ENCODE data around the gene ENC1. TPM values are rescaled to one million over a fixed set of nuclear protein-coding genes. Genes with fewer than 3 reads are reported as not detected.

ENC1 gene
- polyA plus RNA-seq, 1 donor (not counting 4 experiments of a cell fraction or from before 2014, with no cell fraction given) = 68.1 TPM

- Histone ChIP-seq H3K4me3 (ENCODE audit: control insufficient read depth in 2 of 3, extremely low read depth in 1 of 3, insufficient read depth in 2 of 3, low read depth in 1 of 3, low read length in 3 of 3) (no peak overlapping the region), H3K9ac (ENCODE audit: control insufficient read depth, extremely low read depth, insufficient read depth, low read length) (no peak overlapping the region), H3K4me2 (ENCODE audit: control insufficient read depth, extremely low read depth, insufficient read depth, low read depth, low read length) (no peak overlapping the region), H3K27ac (ENCODE audit: control insufficient read depth, insufficient read depth, low read length) (no peak overlapping the region), H4K20me1 (ENCODE audit: control insufficient read depth, extremely low read depth, insufficient read depth, low read length) (no peaks in the 10 kb centered on the region), H3K36me3 (ENCODE audit: control insufficient read depth in 2 of 2, extremely low read depth in 1 of 2, insufficient read depth in 2 of 2, low read length in 2 of 2) (no peaks in the 10 kb centered on the region), H2AFZ (ENCODE audit: control insufficient read depth, low read length) (no peak overlapping the region), H3K4me1 (ENCODE audit: control insufficient read depth, extremely low read depth, insufficient read depth, low read length) (peaks cover 30% of the 10 kb centered on the region), H3K27me3 (ENCODE audit: control insufficient read depth, extremely low read depth, insufficient read depth, low read length) (no peaks in the 10 kb centered on the region), H3K79me2 (ENCODE audit: control insufficient read depth, insufficient read depth, low read length) (no peaks in the 10 kb centered on the region), H3K9me3 (ENCODE audit: control insufficient read depth, low read depth, low read length) (no peaks in the 10 kb centered on the region), H3K9me1 (ENCODE audit: control insufficient read depth, extremely low read depth, insufficient read depth, low read length) (no peaks in the 10 kb centered on the region)
- dilution Hi-C loops (cut with MboI; ENCODE audit: extremely low pct_ligation_motif_present, low sequenced_read_pairs) = no loop called here
- TF ChIP-seq EZH2 (IDR thresholded peaks at IDR 0.05; ENCODE audit: low read length) = no peak
- TF ChIP-seq CTCF (optimal IDR thresholded peaks at IDR 0.05 in 1 of 3, IDR thresholded peaks at IDR 0.05 in 1 of 3, conservative IDR thresholded peaks at IDR 0.05 in 1 of 3; ENCODE audit: extremely low read depth in 1 of 3, insufficient read depth in 2 of 3, low read length in 3 of 3) = no peak
- FAIRE-seq (no peak), DNase-seq (ENCODE audit: low read depth, low spot score) (no peak)
Observed at GRCh38 chr5:74578356-74579044, 62.0 kb downstream of the ENC1 start.

Other genes starting within 250 kb of the ENC1 start
- 103 to 192 TPM (median 134 TPM) in 3 replicates for gene HEXB, start 44.5 kb upstream of the ENC1 start, polyA plus RNA-seq
- 31.5 to 55.4 TPM (median 48.7 TPM) in 3 replicates for gene GFM2, start 126.4 kb upstream of the ENC1 start, polyA plus RNA-seq
- gene NSA2, start 126.5 kb upstream of the ENC1 start, polyA plus RNA-seq = 46.0 to 107 TPM (median 85.7 TPM) in 3 replicates
- gene FAM169A, start 225.7 kb upstream of the ENC1 start, polyA plus RNA-seq = 7.2 to 13.1 TPM (median 8.9 TPM) in 3 replicates